Ramos (cell line): ENCODE data around the gene MRPL44.
"Not testable (repeated sequence)": the region's sequence is repeated elsewhere in the genome, so short reads cannot be mapped to it uniquely, and the experiment has no call there.

Source experiments
- in situ Hi-C: fragments of 300-500 bp; cut with MboI; formaldehyde crosslinking; loops from one replicate; pipeline ENCODE4 v1.14.3; 2022; ENCODE audit warnings: low sequenced_read_pairs; ENCODE audit not compliant: unreplicated experiment

MRPL44 gene

DNA sequence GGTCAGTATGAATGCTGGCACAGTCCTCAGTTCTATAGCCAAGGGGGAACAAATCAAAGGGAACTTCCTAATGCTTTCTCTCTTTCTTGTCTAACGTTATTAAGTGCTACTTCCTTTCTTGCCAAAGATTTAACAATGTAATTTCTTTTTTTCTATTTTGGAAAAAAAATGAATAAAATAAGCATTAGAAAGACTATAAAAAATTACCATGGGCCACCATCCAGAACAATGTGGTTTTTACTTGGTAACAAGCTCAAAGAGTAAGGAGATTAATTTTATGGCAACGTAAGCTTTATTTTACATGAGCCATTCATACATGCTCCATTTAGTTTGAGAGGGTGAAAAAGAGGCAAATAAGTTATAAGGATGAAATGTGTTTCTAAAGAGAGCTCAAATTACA lies 41.7 kb downstream of the MRPL44 start:
- in situ Hi-C loops, result no loop called here

DNA sequence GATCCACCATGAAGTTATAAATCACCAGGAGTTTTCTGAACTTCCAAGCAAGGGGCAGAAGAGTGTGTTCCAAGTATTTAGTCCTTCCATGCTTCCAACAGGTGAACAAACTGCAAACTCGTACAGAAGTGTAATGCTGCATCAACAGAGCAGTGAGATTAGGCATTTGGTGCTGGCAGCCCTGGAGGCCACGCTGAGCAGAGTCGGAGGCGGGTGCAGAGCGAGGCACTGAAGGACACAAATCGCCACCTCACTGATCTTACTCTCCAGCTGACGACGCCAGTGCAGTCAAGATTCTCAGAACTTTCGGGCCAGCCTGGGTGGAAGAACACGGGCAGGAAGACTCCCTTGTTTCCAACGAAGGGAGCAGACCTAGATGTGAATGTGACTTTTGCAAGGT lies 42.6 kb downstream of the MRPL44 start:
- in situ Hi-C loops, result no loop called here

DNA sequence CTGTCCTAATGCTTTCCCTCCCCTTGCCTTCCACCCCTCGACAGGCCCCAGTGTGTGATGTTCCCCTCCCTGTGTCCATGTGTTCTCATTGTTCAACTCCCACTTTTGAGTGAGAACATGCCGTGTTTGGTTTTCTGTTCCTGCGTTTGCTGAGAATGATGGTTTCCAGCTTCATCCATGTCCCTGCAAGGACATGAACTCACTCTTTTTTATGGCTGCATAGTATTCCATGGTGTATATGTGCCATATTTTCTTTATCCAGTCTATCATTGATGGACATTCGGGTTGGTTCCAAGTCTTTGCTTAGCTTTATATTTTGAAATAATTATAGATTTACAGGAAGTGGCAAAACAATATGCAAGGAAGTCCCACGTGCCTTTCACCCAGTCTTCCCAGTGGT lies 43.4 kb downstream of the MRPL44 start:
- in situ Hi-C loops, result not testable (repeated sequence)

DNA sequence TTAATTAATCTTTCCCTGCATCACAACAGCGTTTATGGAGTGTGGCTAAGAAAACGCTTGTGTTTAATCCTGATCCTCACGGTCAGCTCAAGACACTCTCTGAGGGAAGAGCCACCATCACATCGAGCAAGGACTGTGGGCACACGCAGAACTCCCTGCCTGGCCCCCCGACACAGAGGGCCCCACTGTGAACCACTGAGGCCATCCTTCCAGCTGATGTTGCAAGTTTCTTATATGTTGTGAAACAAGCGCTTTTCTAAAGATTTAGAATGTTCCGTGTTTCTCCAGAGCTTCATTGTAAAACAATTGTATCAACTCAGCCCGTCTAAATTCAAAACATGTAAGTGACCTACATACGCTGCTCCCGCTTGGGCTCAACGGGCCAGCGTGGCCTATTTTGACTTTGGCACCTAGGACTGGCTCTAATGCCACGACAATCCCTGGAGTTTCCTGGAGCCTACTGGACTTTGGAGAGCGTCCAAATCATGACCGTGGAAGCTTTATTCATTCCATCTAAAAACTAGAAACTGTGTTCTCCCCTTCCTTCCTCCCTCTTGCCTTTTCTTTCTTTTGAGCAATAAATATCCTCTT lies 46.9 kb downstream of the MRPL44 start:
- in situ Hi-C loops, result no loop called here

DNA sequence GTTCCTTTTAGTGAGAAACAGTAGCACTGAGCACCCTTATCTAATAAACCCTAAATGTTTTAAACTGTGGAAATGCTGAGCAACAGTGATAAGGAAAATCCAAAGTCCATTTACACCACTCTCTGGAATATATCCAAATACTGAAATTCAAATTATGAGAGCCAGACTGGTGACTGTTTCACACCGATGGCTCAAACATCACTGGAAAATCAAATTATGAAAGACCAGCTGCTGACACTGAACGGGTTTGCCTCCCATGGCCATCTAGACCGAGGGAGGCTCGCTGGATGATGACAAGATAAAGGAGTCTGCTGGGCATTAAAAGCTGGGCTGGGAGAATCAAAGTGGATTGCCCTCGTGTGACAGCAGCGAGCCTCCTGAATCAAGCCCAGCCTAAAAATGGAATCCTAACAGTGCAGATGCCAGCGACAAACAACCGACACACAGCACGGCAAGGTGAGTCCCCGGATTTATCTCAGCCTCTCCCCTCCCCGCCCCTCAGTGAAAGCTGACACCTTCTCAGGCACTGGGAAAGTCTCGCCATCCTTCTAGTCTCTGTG lies 51.5 kb downstream of the MRPL44 start:
- in situ Hi-C loops, result no loop called here

DNA sequence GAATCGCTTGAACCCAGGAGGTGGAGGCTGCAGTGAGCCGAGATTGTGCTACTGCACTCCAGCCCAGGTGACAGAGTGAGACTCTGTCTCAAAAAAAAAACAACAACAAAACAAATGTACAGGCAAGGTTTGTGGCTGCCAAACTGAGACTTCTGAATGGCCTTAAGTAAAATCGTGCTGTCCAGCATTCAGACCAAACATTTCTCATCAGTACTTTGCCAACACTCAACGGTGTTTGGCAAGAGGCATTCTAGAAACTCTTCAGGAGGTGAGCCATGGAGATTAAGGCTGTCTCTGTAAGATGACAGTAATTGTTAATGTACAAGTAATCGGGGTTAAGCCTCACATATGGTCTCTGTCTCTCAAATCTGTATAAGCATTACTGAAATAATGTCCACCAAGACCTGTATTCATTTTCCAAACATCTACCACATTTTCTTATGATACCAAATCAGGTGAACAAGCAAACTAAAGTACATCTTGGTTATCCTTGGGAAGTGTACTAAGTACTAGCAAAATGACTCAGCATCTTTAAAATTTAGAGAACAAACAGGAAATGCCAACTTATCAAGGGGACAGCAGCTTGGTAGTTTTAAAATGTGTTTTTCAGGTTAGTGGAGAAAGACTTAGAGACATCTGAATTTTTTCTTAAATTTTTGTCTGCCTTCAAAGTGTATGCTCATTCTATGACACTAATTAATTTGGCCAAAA lies 52.5 kb downstream of the MRPL44 start:
- in situ Hi-C loops, result no loop called here

DNA sequence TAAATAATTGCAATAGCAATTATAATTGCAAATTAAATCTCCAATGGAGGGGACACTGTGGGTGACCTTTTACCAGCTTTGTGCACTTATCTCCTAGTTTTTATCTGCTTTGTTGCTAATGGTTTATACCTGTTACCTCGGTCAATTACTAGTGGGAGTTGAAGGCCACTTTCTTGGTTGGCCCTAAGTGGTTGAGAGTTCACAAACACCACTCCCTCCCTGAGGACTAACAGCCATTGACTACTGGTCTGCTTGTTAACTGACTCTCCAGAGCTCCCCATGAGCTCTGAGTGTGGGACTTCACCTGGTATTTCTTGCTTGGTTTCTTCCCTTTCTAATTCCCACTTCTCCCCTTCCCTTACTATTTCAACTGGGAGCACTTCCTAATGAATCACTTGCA lies 54.6 kb downstream of the MRPL44 start:
- in situ Hi-C loops, result no loop called here

DNA sequence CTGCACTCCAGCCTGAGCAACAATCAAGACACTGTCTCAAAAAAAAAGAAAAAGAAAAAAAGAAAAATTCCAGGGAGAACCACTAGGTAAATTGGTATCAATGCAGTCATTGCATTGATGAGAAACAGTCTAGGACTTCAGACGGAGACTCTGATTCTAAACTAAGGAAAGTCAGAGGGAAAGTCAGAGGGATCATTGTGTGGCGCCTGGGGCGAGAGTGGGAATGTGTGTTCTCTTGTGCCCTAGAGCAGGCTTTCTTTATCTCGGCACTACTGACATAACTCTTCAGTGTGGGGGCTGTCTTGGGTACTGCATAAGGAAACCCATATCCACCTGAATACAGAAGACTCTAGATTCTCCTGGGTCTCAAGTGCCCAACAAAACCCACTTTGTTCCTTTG lies 57.1 kb downstream of the MRPL44 start:
- in situ Hi-C loops, result no loop called here

DNA sequence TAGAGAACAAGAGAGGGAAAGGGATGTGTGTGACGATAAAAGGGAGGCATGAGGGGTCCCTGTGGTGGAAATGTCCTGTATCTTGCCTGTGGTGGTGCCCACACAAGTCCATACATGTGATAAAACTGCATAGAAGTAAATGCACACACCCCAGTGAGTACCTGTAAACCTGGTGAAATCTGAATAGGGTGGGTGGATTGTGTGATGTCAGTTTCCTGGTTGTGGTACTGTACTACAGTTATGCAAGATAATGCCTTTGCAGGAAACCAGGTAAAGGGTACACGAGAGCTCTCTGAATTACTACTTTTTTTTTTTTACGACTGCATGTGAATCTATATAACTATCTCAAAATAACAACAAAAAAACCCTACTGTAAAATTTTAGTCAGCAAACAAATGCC lies 59.7 kb downstream of the MRPL44 start:
- in situ Hi-C loops, result no loop called here
